Measurements from ENCODE around the gene FLCN.

DNA sequence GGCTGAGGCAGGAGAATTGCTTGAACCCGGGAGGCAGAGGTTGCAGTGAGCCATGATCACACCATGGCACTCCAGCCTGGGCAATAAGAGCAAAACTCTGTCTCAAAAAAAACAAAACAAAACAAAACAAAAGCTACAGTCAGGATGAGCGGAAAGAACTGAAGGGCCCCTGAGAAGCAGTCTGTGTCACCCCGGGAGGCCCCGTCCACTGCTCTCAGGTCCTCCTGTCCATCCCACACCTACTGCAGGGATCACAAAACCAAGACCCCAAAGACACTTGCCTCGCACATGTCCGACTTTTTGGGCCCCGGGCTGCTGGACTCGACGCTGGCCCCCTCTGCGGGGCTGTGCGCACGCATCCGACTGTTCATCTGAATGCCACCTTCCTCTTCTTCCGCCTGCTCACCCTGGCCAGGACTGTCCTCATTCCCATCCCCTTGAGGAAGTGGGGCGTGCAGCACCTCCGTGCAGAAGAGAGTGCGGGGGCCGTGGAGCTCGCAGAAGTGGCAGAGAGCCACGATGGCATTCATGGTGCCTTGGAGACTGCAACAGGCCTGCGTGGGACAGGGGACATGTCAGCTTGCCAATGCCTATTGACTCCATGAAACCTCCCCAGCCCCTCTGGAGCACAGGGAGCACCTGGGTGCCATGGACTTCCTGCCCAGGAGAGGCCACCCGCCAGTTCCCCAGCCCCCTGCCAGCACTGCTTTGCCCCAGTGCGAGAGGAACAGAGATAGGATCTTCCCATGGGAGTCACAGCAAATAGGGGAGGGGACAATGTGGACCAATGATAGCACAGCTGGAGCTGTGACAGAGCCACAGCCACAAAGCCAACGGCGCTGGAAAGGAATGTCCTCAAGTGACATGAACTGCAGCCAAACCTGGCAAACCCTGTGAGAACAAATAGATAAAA is 9.1 kb downstream of the FLCN start:
- TF ChIP-seq, protein P1, sequence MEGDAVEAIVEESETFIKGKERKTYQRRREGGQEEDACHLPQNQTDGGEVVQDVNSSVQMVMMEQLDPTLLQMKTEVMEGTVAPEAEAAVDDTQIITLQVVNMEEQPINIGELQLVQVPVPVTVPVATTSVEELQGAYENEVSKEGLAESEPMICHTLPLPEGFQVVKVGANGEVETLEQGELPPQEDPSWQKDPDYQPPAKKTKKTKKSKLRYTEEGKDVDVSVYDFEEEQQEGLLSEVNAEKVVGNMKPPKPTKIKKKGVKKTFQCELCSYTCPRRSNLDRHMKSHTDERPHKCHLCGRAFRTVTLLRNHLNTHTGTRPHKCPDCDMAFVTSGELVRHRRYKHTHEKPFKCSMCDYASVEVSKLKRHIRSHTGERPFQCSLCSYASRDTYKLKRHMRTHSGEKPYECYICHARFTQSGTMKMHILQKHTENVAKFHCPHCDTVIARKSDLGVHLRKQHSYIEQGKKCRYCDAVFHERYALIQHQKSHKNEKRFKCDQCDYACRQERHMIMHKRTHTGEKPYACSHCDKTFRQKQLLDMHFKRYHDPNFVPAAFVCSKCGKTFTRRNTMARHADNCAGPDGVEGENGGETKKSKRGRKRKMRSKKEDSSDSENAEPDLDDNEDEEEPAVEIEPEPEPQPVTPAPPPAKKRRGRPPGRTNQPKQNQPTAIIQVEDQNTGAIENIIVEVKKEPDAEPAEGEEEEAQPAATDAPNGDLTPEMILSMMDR (IDR thresholded peaks at IDR 0.05; ENCODE audit: low read length) = no peak
- TF ChIP-seq EZH2phosphoT487 (IDR thresholded peaks at IDR 0.05; ENCODE audit: low read length) (no peak), EZH2 (optimal IDR thresholded peaks at IDR 0.05; ENCODE audit: low read depth, low read length) (no peak)

Data from MM.1S (cell line).